Type B pancreatic cell (in vitro differentiated cells): ENCODE data around the gene RPLP2. TPM values are rescaled to one million over a fixed set of nuclear protein-coding genes. Genes with fewer than 3 reads are reported as not detected.

Experiments
- DNase-seq: peaks from one replicate; pipeline ENCODE4 v3.0.0; 2021; ENCODE audit warnings: mixed read lengths; ENCODE audit not compliant: unreplicated experiment; ENCODE audit errors: extremely low spot score
- H3K27ac Mint-ChIP-seq: 2 replicates; pipeline ENCODE4 v1.8.0; 2021; ENCODE audit warnings: mild to moderate bottlenecking, mixed read lengths
- H3K27me3 Mint-ChIP-seq: 2 replicates; pipeline ENCODE4 v1.8.0; 2021; ENCODE audit warnings: mixed read lengths
- H3K36me3 Mint-ChIP-seq: 2 replicates; pipeline ENCODE4 v1.8.0; 2021; ENCODE audit warnings: mixed read lengths
- H3K4me1 Mint-ChIP-seq: one replicate; pipeline ENCODE4 v1.8.0; 2021; ENCODE audit warnings: mixed read lengths; ENCODE audit not compliant: unreplicated experiment
- H3K4me3 Mint-ChIP-seq: 2 replicates; pipeline ENCODE4 v1.8.0; 2021; ENCODE audit warnings: mild to moderate bottlenecking, mixed read lengths
- H3K9me3 Mint-ChIP-seq: 2 replicates; pipeline ENCODE4 v1.8.0; 2021; ENCODE audit warnings: mixed read lengths
- CTCF ChIP-seq: fragments of 200-600 bp; sonication (generic); conservative IDR thresholded peaks from 2 replicates; pipeline ENCODE4 v1.5.0; 2021; ENCODE audit warnings: antibody characterized with exemption, mild to moderate bottlenecking
- total RNA-seq: library from RNA; stranded (reverse); gene quantifications from 2 replicates; pipeline ENCODE4 v1.2.1, GENCODE V29; 2021; ENCODE audit warnings: low replicate concordance

Gene RPLP2
- total RNA-seq, 1 donor from 2014 or later, result 1,985 TPM

GRCh38 chr11:829847-830294 lies 20.1 kb downstream of the RPLP2 start:
- Mint-ChIP-seq H3K9me3 (no peaks in the 10 kb centered on the region), H3K27me3 (peaks cover 45% of the 10 kb centered on the region), H3K4me1 (peaks cover 10% of the 10 kb centered on the region), H3K4me3 (peak overlapping the region; percentile 67), H3K36me3 (no peaks in the 10 kb centered on the region), H3K27ac (no peak overlapping the region)
- no peak for TF ChIP-seq CTCF
- no peak for DNase-seq

GRCh38 chr11:830295-831117 lies 20.7 kb downstream of the RPLP2 start:
- Mint-ChIP-seq H3K36me3 (no peaks in the 10 kb centered on the region), H3K4me3 (peak overlapping the region; percentile 67), H3K4me1 (peaks cover 10% of the 10 kb centered on the region), H3K27ac (no peak overlapping the region), H3K27me3 (peaks cover 45% of the 10 kb centered on the region), H3K9me3 (no peaks in the 10 kb centered on the region)
- no peak for DNase-seq
- TF ChIP-seq CTCF, result no peak

- H3K27me3 Mint-ChIP-seq, result peaks cover 45% of the 10 kb centered on the region
- peak overlapping the region; percentile 67 for H3K4me3 Mint-ChIP-seq
- DNase-seq, result no peak
- no peak overlapping the region for H3K27ac Mint-ChIP-seq
- H3K4me1 Mint-ChIP-seq, result peaks cover 10% of the 10 kb centered on the region
- TF ChIP-seq CTCF, result no peak
- no peaks in the 10 kb centered on the region for H3K9me3 Mint-ChIP-seq
- H3K36me3 Mint-ChIP-seq, result no peaks in the 10 kb centered on the region
These were observed 21.5 kb downstream of the RPLP2 start for GRCh38 chr11:831118-831864.

- Mint-ChIP-seq H3K36me3 (no peaks in the 10 kb centered on the region), H3K4me3 (peak overlapping the region; percentile 67), H3K27ac (no peak overlapping the region), H3K27me3 (peaks cover 40% of the 10 kb centered on the region), H3K9me3 (no peaks in the 10 kb centered on the region), H3K4me1 (peaks cover 10% of the 10 kb centered on the region)
- DNase-seq, result no peak
- no peak for TF ChIP-seq CTCF
These were observed 22.3 kb downstream of the RPLP2 start for GRCh38 chr11:831961-832528.

- Mint-ChIP-seq H3K4me1 (peaks cover 8% of the 10 kb centered on the region), H3K4me3 (peak within 1 kb of the TSS; percentile 84), H3K9me3 (no peaks in the 10 kb centered on the region), H3K27me3 (peaks cover 38% of the 10 kb centered on the region), H3K27ac (peak within 1 kb of the TSS; percentile 89), H3K36me3 (no peaks in the 10 kb centered on the region)
- TF ChIP-seq CTCF, result peak; percentile 47
- no peak for DNase-seq
These were observed 22.9 kb downstream of the RPLP2 start, which contains the start of gene CD151 for GRCh38 chr11:832529-833113. TSS of gene CD151 (plus strand) at chr11:832952. CDS start at chr11:836070, 3,118 bp downstream.
